Neuronal stem cell (in vitro differentiated cells): ENCODE data around the gene PANX1.

Experiments
- DNase-seq: peaks from one replicate; pipeline ENCODE4 v3.0.0-alpha.2; 2013; ENCODE audit warnings: low spot score
- H2AFZ ChIP-seq: one replicate; pipeline ENCODE4 v1.6.1; 2013; ENCODE audit warnings: mild to moderate bottlenecking, low read length, inconsistent platforms
- H2AK5ac ChIP-seq: 2 replicates; pipeline ENCODE4 v1.6.1; 2013; ENCODE audit warnings: low read depth, mild to moderate bottlenecking, inconsistent platforms, low read length, moderate library complexity, mixed read lengths
- H2BK120ac ChIP-seq: 2 replicates; pipeline ENCODE4 v1.6.1; 2013; ENCODE audit warnings: low read depth, mild to moderate bottlenecking, inconsistent platforms, low read length, moderate library complexity, mixed read lengths
- H2BK12ac ChIP-seq: one replicate; pipeline ENCODE4 v1.6.1; 2013; ENCODE audit warnings: low read length, inconsistent platforms
- H2BK15ac ChIP-seq: 2 replicates; pipeline ENCODE4 v1.6.1; 2013; ENCODE audit warnings: mild to moderate bottlenecking, low read length, inconsistent platforms, mixed read lengths
- H2BK5ac ChIP-seq: one replicate; pipeline ENCODE4 v1.6.1; 2013; ENCODE audit warnings: inconsistent platforms, mild to moderate bottlenecking, low read length, moderate library complexity
- H3K14ac ChIP-seq: one replicate; pipeline ENCODE4 v1.6.1; 2013; ENCODE audit warnings: low read length, inconsistent platforms
- H3K18ac ChIP-seq: 2 replicates; pipeline ENCODE4 v1.6.1; 2013; ENCODE audit warnings: low read length, inconsistent platforms
- H3K23ac ChIP-seq: 2 replicates; pipeline ENCODE4 v1.6.1; 2013; ENCODE audit warnings: low read depth, mild to moderate bottlenecking, mixed read lengths, low read length, inconsistent platforms; ENCODE audit not compliant: poor library complexity
- H3K27ac ChIP-seq: replicated peaks from 3 replicates; pipeline ENCODE4 v1.5.1; 2013; ENCODE audit warnings: low read length, inconsistent platforms
- H3K27me3 ChIP-seq, 3 experiments: 2 replicates each; pipeline ENCODE4 v1.6.1; 2013; ENCODE audit warnings: low read length in 3 of 3, mild to moderate bottlenecking in 2 of 3, inconsistent platforms in 1 of 3, low read depth in 1 of 3, mixed read lengths in 1 of 3, moderate library complexity in 1 of 3; ENCODE audit not compliant: control insufficient read depth in 3 of 3, insufficient read depth in 3 of 3
- H3K36me3 ChIP-seq, 2 donors: replicated peaks in 1 of 2; 2 replicates each; pipeline ENCODE4 v1.6.1; 2013; ENCODE audit warnings: low read length in 2 of 2; ENCODE audit not compliant: control insufficient read depth in 2 of 2, insufficient read depth in 2 of 2
- H3K4ac ChIP-seq: 2 replicates; pipeline ENCODE4 v1.6.1; 2013; ENCODE audit warnings: inconsistent platforms, mild to moderate bottlenecking, low read length, moderate library complexity
- H3K4me1 ChIP-seq, 2 donors: 1 replicate in 1 of 2; 2 replicates in 1 of 2; pipeline ENCODE4 v1.6.1; 2013; ENCODE audit warnings: low read length in 2 of 2, low read depth in 1 of 2; ENCODE audit not compliant: control insufficient read depth in 2 of 2, insufficient read depth in 1 of 2
- H3K4me2 ChIP-seq: one replicate; pipeline ENCODE4 v1.6.1; 2013; ENCODE audit warnings: mild to moderate bottlenecking, low read length, inconsistent platforms; ENCODE audit not compliant: insufficient read depth, poor library complexity, severe bottlenecking
- H3K4me3 ChIP-seq, 2 donors: 2 replicates each; pipeline ENCODE4 v1.5.1; 2013; ENCODE audit warnings: low read length in 2 of 2, mild to moderate bottlenecking in 2 of 2, inconsistent platforms in 1 of 2, moderate library complexity in 1 of 2
- H3K79me1 ChIP-seq: one replicate; pipeline ENCODE4 v1.6.1; 2013; ENCODE audit warnings: low read depth, mild to moderate bottlenecking, inconsistent platforms, low read length, moderate library complexity
- H3K9ac ChIP-seq: one replicate; pipeline ENCODE4 v1.6.1; 2013; ENCODE audit warnings: mild to moderate bottlenecking, low read depth, low read length, inconsistent platforms; ENCODE audit not compliant: poor library complexity
- H3K9me3 ChIP-seq, 2 donors: replicated peaks in 1 of 2; 2 replicates each; pipeline versions ENCODE3 to v1.6.1; 2013; ENCODE audit warnings: low read length in 2 of 2, mild to moderate bottlenecking in 2 of 2, inconsistent platforms in 1 of 2, low read depth in 1 of 2, mixed read lengths in 1 of 2, moderate library complexity in 1 of 2; ENCODE audit not compliant: control insufficient read depth in 2 of 2, insufficient read depth in 1 of 2
- H4K8ac ChIP-seq: one replicate; pipeline ENCODE4 v1.6.1; 2013; ENCODE audit warnings: low read depth, mild to moderate bottlenecking, inconsistent platforms, low read length, moderate library complexity
- H4K91ac ChIP-seq: one replicate; pipeline ENCODE4 v1.6.1; 2013; ENCODE audit warnings: low read length, low read depth, mild to moderate bottlenecking, inconsistent platforms; ENCODE audit not compliant: poor library complexity
- WGBS, 2 donors: extraction: QIAGEN DNeasy Blood & Tissue Kit; methylation state at CpG; one replicate each; pipeline ENCODE4 v1.1.7; 2013; ENCODE audit warnings: missing lambda C conversion rate in 2 of 2, mixed read lengths in 1 of 2; ENCODE audit not compliant: insufficient read length in 2 of 2, insufficient replicate concordance in 1 of 2; ENCODE audit errors: extremely low coverage in 2 of 2; 5-methylcytosine and 5-hydroxymethylcytosine counted together

Gene PANX1

DNA sequence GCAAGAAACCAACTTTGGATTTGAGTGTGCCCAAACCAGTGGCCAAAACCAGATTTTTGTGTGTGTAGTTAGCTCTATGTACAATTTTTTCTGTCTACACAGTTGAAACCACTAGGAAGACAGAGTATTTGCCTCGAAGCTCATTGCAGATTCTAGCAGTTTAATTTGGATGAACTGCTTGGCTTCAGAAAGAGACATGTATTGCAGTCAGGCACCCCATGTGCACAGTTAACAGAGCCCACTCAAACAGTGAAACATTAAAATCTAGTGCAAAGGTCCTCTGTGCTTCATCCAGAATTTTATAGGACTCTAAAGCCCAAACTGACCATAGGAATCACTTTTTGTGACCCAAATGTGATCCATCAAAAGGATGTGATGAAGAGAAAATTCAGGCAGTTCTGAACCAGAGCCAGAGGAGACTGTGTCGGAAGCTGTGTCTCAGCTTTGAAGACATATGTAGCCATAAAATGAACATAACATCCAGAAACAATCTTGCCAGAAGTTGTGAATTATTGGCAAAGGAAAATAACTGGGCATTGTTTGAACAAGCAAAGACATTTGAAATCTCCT is 82.7 kb downstream of the PANX1 start:
- Histone ChIP-seq H3K4me2 (no peak overlapping the region), H2BK5ac (no peak overlapping the region), H3K23ac (no peak overlapping the region), H3K36me3 (no peaks in the 10 kb centered on the region), H4K8ac (no peak overlapping the region), H3K4me1 (no peaks in the 10 kb centered on the region), H4K91ac (no peak overlapping the region), H2BK15ac (no peak overlapping the region), H3K27me3 (no peaks in the 10 kb centered on the region), H3K27ac (no peak overlapping the region), H2AFZ (no peak overlapping the region), H3K18ac (no peak overlapping the region), H2BK12ac (no peak overlapping the region), H3K79me1 (no peaks in the 10 kb centered on the region), H3K14ac (no peak overlapping the region), H3K9me3 (no peaks in the 10 kb centered on the region), H3K9ac (no peak overlapping the region), H2BK120ac (no peak overlapping the region), H3K4me3 (no peak overlapping the region), H3K4ac (no peak overlapping the region), H2AK5ac (no peak overlapping the region)
- DNase-seq = no peak
- WGBS, 2 donors = no CpG with 5 or more reads among the region's 2 CpGs

DNA sequence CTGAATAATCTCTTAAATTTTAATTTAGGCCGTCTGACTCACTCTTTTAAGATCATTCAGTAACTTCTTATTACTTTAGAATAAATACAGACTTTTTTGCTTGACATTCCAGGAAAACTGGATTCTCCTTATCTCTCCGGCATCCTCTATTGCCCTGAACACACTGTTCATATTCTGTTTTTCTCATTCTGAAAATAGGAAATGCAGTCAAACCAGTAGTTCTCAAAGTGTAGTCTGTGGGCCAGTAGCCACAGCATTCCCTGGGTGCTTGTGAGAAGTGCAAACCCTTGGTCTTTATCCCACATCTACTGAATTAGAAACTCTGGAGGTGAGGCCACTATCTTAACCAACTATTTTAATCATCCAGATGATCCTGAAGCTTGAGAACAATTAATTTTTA is 84.3 kb downstream of the PANX1 start:
- H4K8ac ChIP-seq = no peak overlapping the region

DNA sequence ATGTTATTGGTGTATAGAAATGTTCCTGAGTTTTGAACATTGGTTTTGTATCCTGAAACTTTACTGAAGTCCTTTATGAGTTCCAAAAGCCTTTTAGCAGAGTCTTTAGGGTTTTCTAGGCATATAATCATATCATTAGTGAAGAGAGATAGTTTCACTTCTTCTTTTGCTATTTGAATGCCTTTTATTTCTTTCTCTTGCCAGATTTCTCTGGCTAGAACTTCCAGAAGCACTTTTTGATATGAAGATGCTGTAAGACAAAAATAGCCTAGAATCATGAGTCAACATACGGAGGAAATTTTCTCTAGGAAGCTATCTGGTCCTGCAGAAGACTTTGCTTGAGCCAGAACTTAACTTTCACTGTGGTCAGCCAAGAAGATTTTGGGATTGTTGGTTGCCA is 89.1 kb downstream of the PANX1 start:
- Histone ChIP-seq H2AK5ac (no peak overlapping the region), H3K27me3 (peaks cover 0 to 3% (median 0%) of the 10 kb centered on the region in 3 experiments), H2BK15ac (no peak overlapping the region), H3K4me3 (no peak overlapping the region), H2BK12ac (no peak overlapping the region), H3K18ac (no peak overlapping the region), H2BK120ac (no peak overlapping the region), H2AFZ (no peak overlapping the region), H3K9ac (no peak overlapping the region), H3K79me1 (no peaks in the 10 kb centered on the region), H3K4me1 (no peaks in the 10 kb centered on the region), H3K36me3 (no peaks in the 10 kb centered on the region), H4K8ac (no peak overlapping the region), H4K91ac (no peak overlapping the region), H3K4ac (no peak overlapping the region), H3K23ac (no peak overlapping the region), H2BK5ac (no peak overlapping the region), H3K9me3 (peaks cover 0 to 6% of the 10 kb centered on the region in 2 donors), H3K27ac (no peak overlapping the region), H3K14ac (no peak overlapping the region), H3K4me2 (no peak overlapping the region)
- WGBS, 2 donors = no CpG with 5 or more reads among the region's 1 CpG
- DNase-seq = no peak

More for the DNA sequence above, 84.3 kb downstream of the PANX1 start:
- no peak overlapping the region for H2BK15ac ChIP-seq
- no peak overlapping the region for H3K18ac ChIP-seq
- no peaks in the 10 kb centered on the region for H3K79me1 ChIP-seq
- no peak overlapping the region for H3K4me3 ChIP-seq
- no CpG with 5 or more reads among the region's 2 CpGs for WGBS, 2 donors
- H3K4me1 ChIP-seq = no peaks in the 10 kb centered on the region
- H3K36me3 ChIP-seq = no peaks in the 10 kb centered on the region
- H3K4ac ChIP-seq = no peak overlapping the region
- no peak overlapping the region for H3K23ac ChIP-seq
- H4K91ac ChIP-seq = no peak overlapping the region
- no peak overlapping the region for H3K4me2 ChIP-seq
- no peak overlapping the region for H2BK120ac ChIP-seq
- H3K9ac ChIP-seq = no peak overlapping the region
- no peaks in the 10 kb centered on the region for H3K27me3 ChIP-seq
- peaks cover 0 to under 1% of the 10 kb centered on the region in 2 donors for H3K9me3 ChIP-seq
- DNase-seq = no peak
- no peak overlapping the region for H3K14ac ChIP-seq
- H2AFZ ChIP-seq = no peak overlapping the region
- no peak overlapping the region for H3K27ac ChIP-seq
- H2BK12ac ChIP-seq = no peak overlapping the region
- no peak overlapping the region for H2AK5ac ChIP-seq
- H2BK5ac ChIP-seq = no peak overlapping the region

DNA sequence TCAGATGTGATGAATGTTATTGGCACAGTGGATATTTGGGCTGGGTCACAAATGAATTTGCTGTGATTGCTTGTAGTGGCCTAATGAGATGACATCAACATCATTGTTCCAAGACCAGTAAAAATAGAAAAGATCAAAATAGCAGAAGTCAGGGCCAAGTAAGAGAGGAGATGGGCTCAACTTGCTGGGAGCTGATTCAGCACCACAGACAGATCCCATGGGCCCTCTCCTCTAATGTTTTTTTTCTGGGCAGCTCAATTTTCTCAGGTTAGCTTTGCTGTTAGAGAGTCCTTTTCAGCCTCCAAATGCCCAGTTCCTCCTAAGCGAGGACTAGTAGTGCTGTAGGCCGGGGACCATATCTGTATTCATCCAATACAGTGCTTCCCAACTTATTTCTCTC is 89.7 kb downstream of the PANX1 start:
- DNase-seq = no peak
- Histone ChIP-seq H3K27me3 (peaks cover 0 to 3% (median 0%) of the 10 kb centered on the region in 3 experiments), H3K4me2 (no peak overlapping the region), H2AFZ (no peak overlapping the region), H3K4me3 (no peak overlapping the region), H3K27ac (no peak overlapping the region), H3K79me1 (no peaks in the 10 kb centered on the region), H2BK12ac (no peak overlapping the region), H2BK120ac (no peak overlapping the region), H3K4me1 (no peaks in the 10 kb centered on the region), H2BK5ac (no peak overlapping the region), H3K9me3 (peaks cover 0 to 6% of the 10 kb centered on the region in 2 donors), H3K14ac (no peak overlapping the region), H3K23ac (no peak overlapping the region), H4K91ac (no peak overlapping the region), H4K8ac (no peak overlapping the region), H3K36me3 (no peaks in the 10 kb centered on the region), H3K4ac (no peak overlapping the region), H3K18ac (no peak overlapping the region), H2BK15ac (no peak overlapping the region), H3K9ac (no peak overlapping the region), H2AK5ac (no peak overlapping the region)
- no CpG with 5 or more reads among the region's 2 CpGs for WGBS, 2 donors
